Subcutaneous adipose tissue (tissue), 4 donors: ENCODE results near the gene PAQR8. TPM values are rescaled to one million over a fixed set of nuclear protein-coding genes. Genes with fewer than 3 reads are reported as not detected.

Experiments
- total RNA-seq, 4 donors: library from RNA; depleted of rRNA; stranded (reverse); fragments of >200 nt; gene quantifications; one replicate each; pipeline ENCODE4 v1.1.0, GENCODE V29; 2016
- TF ChIP-seq, protein P1 (sequence below): fragments of 450-650 bp; IDR thresholded peaks from one replicate; pipeline ENCODE4 v1.5.1; 2016; ENCODE audit warnings: low read depth, mild to moderate bottlenecking, control low read depth, antibody characterized with exemption, moderate library complexity

The PAQR8 gene
- total RNA-seq, 4 donors from 2014 or later: 2.8 to 9.9 (median 4.3) TPM

DNA sequence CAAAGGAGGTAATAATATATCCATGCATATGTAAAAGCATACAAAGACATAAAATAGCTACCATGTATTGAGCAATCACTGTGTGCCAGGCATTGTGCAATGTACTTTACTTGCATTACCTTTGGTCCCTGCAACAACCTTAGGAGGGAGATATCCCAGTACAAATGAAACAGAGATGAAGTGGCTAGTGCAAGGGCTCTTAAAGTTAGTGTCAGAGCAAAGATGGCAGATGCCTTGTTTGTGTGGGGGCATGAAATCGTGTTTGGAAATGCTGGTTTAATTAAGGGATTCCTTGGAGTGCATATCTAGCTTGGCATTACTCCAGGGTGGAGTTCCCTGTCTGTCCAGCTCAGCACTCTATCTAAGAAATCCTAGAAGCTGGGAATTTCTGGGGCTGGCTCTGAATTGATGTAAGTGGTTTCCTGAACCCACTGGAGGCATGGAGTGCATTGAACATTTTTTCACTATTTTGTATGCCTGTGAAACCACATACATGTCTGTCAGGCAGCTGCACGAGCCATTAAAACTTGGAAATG lies 9.8 kb downstream of the PAQR8 start:
- TF ChIP-seq, protein P1, sequence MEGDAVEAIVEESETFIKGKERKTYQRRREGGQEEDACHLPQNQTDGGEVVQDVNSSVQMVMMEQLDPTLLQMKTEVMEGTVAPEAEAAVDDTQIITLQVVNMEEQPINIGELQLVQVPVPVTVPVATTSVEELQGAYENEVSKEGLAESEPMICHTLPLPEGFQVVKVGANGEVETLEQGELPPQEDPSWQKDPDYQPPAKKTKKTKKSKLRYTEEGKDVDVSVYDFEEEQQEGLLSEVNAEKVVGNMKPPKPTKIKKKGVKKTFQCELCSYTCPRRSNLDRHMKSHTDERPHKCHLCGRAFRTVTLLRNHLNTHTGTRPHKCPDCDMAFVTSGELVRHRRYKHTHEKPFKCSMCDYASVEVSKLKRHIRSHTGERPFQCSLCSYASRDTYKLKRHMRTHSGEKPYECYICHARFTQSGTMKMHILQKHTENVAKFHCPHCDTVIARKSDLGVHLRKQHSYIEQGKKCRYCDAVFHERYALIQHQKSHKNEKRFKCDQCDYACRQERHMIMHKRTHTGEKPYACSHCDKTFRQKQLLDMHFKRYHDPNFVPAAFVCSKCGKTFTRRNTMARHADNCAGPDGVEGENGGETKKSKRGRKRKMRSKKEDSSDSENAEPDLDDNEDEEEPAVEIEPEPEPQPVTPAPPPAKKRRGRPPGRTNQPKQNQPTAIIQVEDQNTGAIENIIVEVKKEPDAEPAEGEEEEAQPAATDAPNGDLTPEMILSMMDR: no peak

DNA sequence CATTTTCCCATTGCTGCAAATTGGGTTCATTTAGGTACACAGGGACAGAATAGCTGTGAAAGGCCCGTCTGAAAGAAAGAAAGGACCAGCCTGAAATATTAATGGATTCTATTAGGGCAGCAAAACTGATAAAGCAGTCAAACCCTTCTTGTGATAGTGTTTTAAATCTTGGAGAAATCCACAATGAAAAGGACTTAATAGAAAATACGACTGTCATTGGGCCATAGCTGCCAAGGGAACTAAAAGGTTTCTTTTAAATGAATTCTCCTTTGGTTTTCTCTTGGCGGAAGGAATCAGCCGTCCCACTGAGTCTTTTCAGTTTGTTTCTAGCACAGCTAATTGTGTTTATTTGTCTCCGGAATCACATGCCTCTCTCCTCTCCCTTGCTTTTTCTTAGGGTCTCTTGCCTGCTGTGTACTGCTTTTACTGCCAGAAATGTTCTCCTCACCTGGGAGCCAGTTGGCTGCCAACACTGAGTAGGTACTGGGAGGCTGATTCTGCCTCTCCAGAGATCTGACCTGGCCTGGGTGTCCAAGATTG lies 11.3 kb downstream of the PAQR8 start:
- TF ChIP-seq, protein P1: no peak

DNA sequence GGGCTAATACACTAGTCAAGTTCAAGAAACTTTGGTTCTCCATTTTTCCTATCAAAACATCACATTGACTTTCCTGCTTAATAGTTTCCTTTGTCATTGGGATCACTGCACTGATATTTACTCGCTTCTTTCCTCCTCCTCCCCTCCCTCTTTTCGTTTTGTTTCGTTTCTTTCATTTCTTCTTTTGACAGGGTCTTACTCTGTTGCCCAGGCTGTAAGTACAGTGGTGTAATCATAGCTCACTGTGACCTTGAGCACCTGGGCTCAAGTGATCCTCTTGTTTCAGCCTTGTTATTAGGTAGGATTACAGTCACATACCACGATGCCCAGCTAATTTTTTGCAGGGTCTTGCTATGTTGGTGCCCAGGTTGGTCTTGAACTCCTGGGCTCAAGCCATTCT lies 12.3 kb downstream of the PAQR8 start:
- TF ChIP-seq, protein P1: no peak

DNA sequence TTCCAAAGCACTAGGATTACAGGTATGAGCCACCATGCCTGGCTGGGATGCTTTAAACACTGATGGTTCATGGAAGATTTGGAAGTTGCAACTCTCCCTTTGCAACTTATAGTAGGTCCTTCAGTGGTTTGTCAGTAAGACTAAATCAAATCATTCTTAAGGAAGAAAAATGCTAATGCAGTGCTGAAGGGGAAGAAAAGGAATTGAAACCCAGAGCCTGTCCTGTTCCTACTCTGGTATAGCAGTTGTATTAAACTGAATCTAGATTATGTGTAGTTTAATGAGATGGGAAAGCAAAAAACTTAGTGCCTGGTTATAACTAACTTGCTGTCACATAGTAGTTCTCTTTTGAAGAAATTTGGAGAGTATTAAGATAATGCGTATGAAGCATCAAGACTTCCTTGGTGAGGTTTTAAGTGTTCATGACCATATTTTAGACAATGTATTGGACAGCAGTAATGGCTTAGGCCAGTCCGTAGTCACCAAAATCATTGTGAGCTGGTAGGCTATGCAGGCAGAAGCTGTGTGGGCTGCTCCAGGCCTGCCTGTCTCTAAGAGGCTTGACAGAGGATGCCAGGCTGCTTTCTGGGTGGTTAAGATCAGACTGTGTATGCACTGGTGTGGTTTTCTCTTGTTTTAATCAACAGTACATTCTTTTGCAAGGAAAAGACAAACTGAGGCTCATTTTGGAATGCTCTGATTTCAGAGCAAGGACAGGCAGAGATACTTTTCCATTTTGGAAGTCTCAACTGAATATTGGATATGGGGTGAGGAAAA lies 14.0 kb downstream of the PAQR8 start:
- TF ChIP-seq, protein P1: no peak

DNA sequence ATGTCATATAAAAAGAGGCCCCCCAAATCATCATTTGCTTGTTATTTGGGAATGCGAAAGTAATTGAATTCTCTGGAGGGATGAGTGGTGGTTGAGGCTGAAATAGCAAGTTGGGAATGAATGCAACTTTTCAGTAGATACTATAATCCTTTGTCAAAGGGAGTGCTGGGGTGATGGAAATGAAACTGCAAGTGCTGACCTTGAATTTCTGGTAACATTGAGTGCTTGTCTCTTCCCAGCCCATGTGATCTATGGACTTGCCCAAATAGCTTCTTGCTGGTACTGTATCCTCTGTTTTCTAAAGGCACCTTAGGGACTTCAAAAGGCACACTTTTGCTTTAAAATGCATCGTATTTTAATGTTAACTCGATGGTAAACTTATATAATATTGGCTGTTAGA lies 14.8 kb downstream of the PAQR8 start:
- TF ChIP-seq, protein P1: no peak

DNA sequence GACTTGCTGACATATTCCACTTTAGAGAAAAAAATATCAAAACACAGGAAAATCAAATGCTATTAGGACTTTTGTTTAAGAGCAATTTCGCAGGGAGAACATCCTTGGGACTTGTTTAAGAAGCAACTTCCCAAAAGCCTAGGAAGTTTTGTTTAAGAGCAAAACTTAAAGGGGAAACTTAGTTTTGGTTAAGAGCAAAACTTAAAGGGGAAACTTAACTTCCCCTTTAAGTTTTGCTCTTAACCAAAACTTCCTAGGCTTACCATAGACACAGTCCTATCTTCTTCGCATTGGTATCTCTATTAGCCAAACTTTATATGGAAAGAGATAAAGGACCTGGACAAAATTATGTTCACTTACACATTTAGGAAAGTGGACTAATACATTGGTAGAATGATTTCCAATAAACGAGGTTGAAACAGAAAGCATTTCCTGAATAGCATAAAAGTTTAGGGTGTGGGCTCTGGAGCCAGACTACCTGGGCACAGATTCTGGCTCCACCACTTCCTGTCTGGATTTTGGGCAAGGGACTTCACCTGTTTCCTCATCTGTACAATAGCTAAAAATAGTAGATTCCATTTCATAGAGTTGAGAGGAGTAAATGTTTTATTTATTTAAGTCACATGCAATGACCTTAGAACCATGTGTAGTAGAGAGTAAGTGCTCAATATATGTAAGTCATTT lies 15.7 kb downstream of the PAQR8 start:
- TF ChIP-seq, protein P1: no peak

DNA sequence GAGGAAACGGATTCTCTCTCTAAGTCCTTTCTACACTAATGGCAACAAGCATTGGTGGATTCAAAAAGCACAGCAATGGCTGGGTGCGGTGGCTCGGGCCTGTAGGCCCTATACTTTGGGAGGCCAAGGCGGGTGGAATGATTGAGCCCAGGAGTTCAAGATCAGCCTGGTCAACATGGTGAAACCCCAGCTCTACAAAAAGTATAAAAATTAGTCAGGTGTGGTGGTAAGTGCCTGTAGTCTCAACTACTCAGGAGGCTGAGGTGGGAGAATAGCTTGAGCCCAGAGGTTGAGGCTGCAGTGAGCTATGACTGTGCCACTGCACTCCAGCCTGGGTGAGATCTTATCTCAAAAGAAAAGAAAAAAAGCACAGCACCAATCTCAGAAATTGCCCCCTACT lies 19.3 kb downstream of the PAQR8 start:
- TF ChIP-seq, protein P1: no peak
